IMR-90 (cell line): ENCODE results near the gene CD101. TPM values are rescaled to one million over a fixed set of nuclear protein-coding genes. Genes with fewer than 3 reads are reported as not detected.

Experiments used
- ATAC-seq: fragments of 200-7000 bp; cut with Tn5 transposase; 2 replicates; pipeline ENCODE4 v1.9.1; 2020; ENCODE audit warnings: low read depth, mild to moderate bottlenecking, moderate library complexity
- BruUV-seq: library from RNA; stranded (reverse); fragments of 400-500 nt; replicated peaks from 2 replicates; lab custom pipeline; 2021; lab: Mats Ljungman, UMichigan
- CTCF ChIA-PET: fragments of 300-600 bp; formaldehyde crosslinking; extraction: SDS; loops from one replicate; lab custom pipeline; 2021; ENCODE audit warnings: antibody characterized with exemption; lab: Yijun Ruan, JAX
- POLR2A ChIA-PET: fragments of 300-600 bp; sonication (Branson Sonifier 250); formaldehyde crosslinking; loops from one replicate; lab custom pipeline; 2022; ENCODE audit warnings: antibody characterized with exemption; ENCODE audit not compliant: unreplicated experiment; lab: Charles Lee
- DNase-seq: peaks from one replicate; pipeline ENCODE4 v3.0.0; 2013
- H2AFZ ChIP-seq: replicated peaks from 2 replicates; pipeline ENCODE3; 2013; ENCODE audit warnings: low read length, mild to moderate bottlenecking; ENCODE audit not compliant: poor library complexity
- H2AK5ac ChIP-seq: 2 replicates; pipeline ENCODE4 v1.6.1; 2013; ENCODE audit warnings: low read depth, low read length, inconsistent platforms
- H2AK9ac ChIP-seq: replicated peaks from 2 replicates; pipeline ENCODE3; 2013; ENCODE audit warnings: mild to moderate bottlenecking, low read depth, low read length, moderate library complexity; ENCODE audit not compliant: poor library complexity
- H2BK120ac ChIP-seq: 2 replicates; pipeline ENCODE4 v1.6.1; 2013; ENCODE audit warnings: low read depth, low read length, inconsistent platforms
- H2BK15ac ChIP-seq: 3 replicates; pipeline ENCODE4 v1.6.1; 2013; ENCODE audit warnings: low read depth, low read length, inconsistent platforms
- H2BK20ac ChIP-seq: 2 replicates; pipeline ENCODE4 v1.6.1; 2013; ENCODE audit warnings: low read depth, mild to moderate bottlenecking, inconsistent platforms, low read length, moderate library complexity
- H2BK5ac ChIP-seq: 2 replicates; pipeline ENCODE4 v1.6.1; 2013; ENCODE audit warnings: mild to moderate bottlenecking, low read depth, low read length, inconsistent platforms; ENCODE audit not compliant: poor library complexity, severe bottlenecking
- H3K14ac ChIP-seq: replicated peaks from 2 replicates; pipeline ENCODE4 v1.6.1; 2013; ENCODE audit warnings: low read depth, low read length, inconsistent platforms
- H3K18ac ChIP-seq: 2 replicates; pipeline ENCODE4 v1.6.1; 2013; ENCODE audit warnings: low read depth, low read length, control low read depth
- H3K23ac ChIP-seq: 2 replicates; pipeline ENCODE4 v1.6.1; 2013; ENCODE audit warnings: low read depth, low read length, inconsistent platforms
- H3K27ac ChIP-seq: 2 replicates; pipeline ENCODE4 v1.5.1; 2013; ENCODE audit warnings: mild to moderate bottlenecking, control low read depth, low read length; ENCODE audit not compliant: insufficient read depth
- H3K27me3 ChIP-seq: 2 replicates; pipeline ENCODE4 v1.6.1; 2013; ENCODE audit warnings: low read length; ENCODE audit not compliant: control insufficient read depth, insufficient read depth
- H3K36me3 ChIP-seq: 2 replicates; pipeline ENCODE4 v1.6.1; 2013; ENCODE audit warnings: low read length, mixed read lengths; ENCODE audit not compliant: control insufficient read depth, insufficient read depth
- H3K4ac ChIP-seq: 2 replicates; pipeline ENCODE4 v1.6.1; 2013; ENCODE audit warnings: low read depth, low read length, inconsistent platforms
- H3K4me1 ChIP-seq: 2 replicates; pipeline ENCODE4 v1.6.1; 2013; ENCODE audit warnings: low read length, mixed read lengths; ENCODE audit not compliant: control insufficient read depth, insufficient read depth
- H3K4me2 ChIP-seq: 2 replicates; pipeline ENCODE4 v1.6.1; 2013; ENCODE audit warnings: low read depth, mild to moderate bottlenecking, control low read depth, low read length, moderate library complexity
- H3K4me3 ChIP-seq: 2 replicates; pipeline ENCODE4 v1.5.1; 2013; ENCODE audit warnings: low read depth, mild to moderate bottlenecking, control low read depth, low read length, moderate library complexity; ENCODE audit not compliant: insufficient read depth
- H3K56ac ChIP-seq: 2 replicates; pipeline ENCODE4 v1.6.1; 2013; ENCODE audit warnings: low read length, inconsistent platforms; ENCODE audit not compliant: insufficient read depth; ENCODE audit errors: extremely low read depth
- H3K79me1 ChIP-seq, 2 experiments: 2 replicates each; pipeline ENCODE4 v1.6.1; 2013; ENCODE audit warnings: low read length in 2 of 2, inconsistent platforms in 1 of 2, low read depth in 1 of 2
- H3K9ac ChIP-seq: 2 replicates; pipeline ENCODE4 v1.6.1; 2013; ENCODE audit warnings: low read depth, low read length, control low read depth
- H3K9me1 ChIP-seq: 2 replicates; pipeline ENCODE4 v1.6.1; 2013; ENCODE audit warnings: low read length, inconsistent platforms; ENCODE audit not compliant: insufficient read depth
- H3K9me3 ChIP-seq: 2 replicates; pipeline ENCODE4 v1.6.1; 2013; ENCODE audit warnings: low read length; ENCODE audit not compliant: control insufficient read depth, insufficient read depth
- H4K20me1 ChIP-seq: 2 replicates; pipeline ENCODE4 v1.6.1; 2013; ENCODE audit warnings: low read length, inconsistent platforms; ENCODE audit not compliant: insufficient read depth
- H4K5ac ChIP-seq: 2 replicates; pipeline ENCODE4 v1.6.1; 2013; ENCODE audit warnings: mild to moderate bottlenecking, low read depth, low read length, control low read depth
- H4K8ac ChIP-seq, 2 experiments: 2 replicates each; pipeline ENCODE4 v1.6.1; 2013; ENCODE audit warnings: low read depth in 2 of 2, low read length in 2 of 2, control low read depth in 1 of 2, inconsistent platforms in 1 of 2
- H4K91ac ChIP-seq: 2 replicates; pipeline ENCODE4 v1.6.1; 2013; ENCODE audit warnings: low read depth, low read length, inconsistent platforms; ENCODE audit not compliant: insufficient read depth
- BHLHE40 ChIP-seq: fragments of 150-350 bp; IDR thresholded peaks from 2 replicates; pipeline ENCODE4 v1.6.1; 2016; ENCODE audit warnings: mild to moderate bottlenecking, low read depth, low read length
- CEBPB ChIP-seq: IDR thresholded peaks from 2 replicates; pipeline ENCODE4 v1.6.1; 2012; ENCODE audit warnings: low read depth, low read length, improper control_type of control experiment
- CHD1 ChIP-seq: IDR thresholded peaks from 2 replicates; pipeline ENCODE4 v1.6.1; 2012; ENCODE audit warnings: low read depth, low read length, improper control_type of control experiment
- FOS ChIP-seq: fragments of 150-350 bp; IDR thresholded peaks from 2 replicates; pipeline ENCODE4 v1.6.1; 2016; ENCODE audit warnings: low read depth, low read length
- MAFK ChIP-seq: IDR thresholded peaks from 2 replicates; pipeline ENCODE4 v1.6.1; 2012; ENCODE audit warnings: low read depth, low read length, improper control_type of control experiment
- MAZ ChIP-seq: IDR thresholded peaks from 2 replicates; pipeline ENCODE4 v1.6.1; 2012; ENCODE audit warnings: low read depth, mild to moderate bottlenecking, low read length, improper control_type of control experiment, moderate library complexity, borderline replicate concordance
- MXI1 ChIP-seq: IDR thresholded peaks from 2 replicates; pipeline ENCODE4 v1.6.1; 2012; ENCODE audit warnings: low read depth, mild to moderate bottlenecking, low read length, moderate library complexity, borderline replicate concordance
- NFE2L2 ChIP-seq: fragments of 150-350 bp; IDR thresholded peaks from 2 replicates; pipeline ENCODE4 v1.6.1; 2016; ENCODE audit warnings: low read depth, mild to moderate bottlenecking, low read length
- POLR2A ChIP-seq: IDR thresholded peaks from 2 replicates; pipeline ENCODE4 v1.6.1; 2012; ENCODE audit warnings: mild to moderate bottlenecking, low read depth, low read length
- RAD21 ChIP-seq: IDR thresholded peaks from 2 replicates; pipeline ENCODE4 v1.6.1; 2012; ENCODE audit warnings: low read length, improper control_type of control experiment
- RCOR1 ChIP-seq: IDR thresholded peaks from 2 replicates; pipeline ENCODE4 v1.6.1; 2012; ENCODE audit warnings: mild to moderate bottlenecking, low read length, improper control_type of control experiment; ENCODE audit not compliant: insufficient replicate concordance
- RFX5 ChIP-seq: IDR thresholded peaks from 2 replicates; pipeline ENCODE4 v1.8.0; 2012; ENCODE audit warnings: low read depth, mild to moderate bottlenecking, low read length, moderate library complexity
- SMC3 ChIP-seq: fragments of 150-350 bp; IDR thresholded peaks from 2 replicates; pipeline ENCODE4 v1.6.1; 2016; ENCODE audit warnings: low read depth, mild to moderate bottlenecking, antibody characterized with exemption, low read length, moderate library complexity
- WGBS, 2 experiments: methylation state at CpG; one replicate each; pipeline versions ENCODE4 v1.1.5 to v1.1.7; 2013; ENCODE audit warnings: missing lambda C conversion rate in 2 of 2; ENCODE audit not compliant: insufficient read length in 1 of 2; ENCODE audit errors: extremely low coverage in 2 of 2; 5-methylcytosine and 5-hydroxymethylcytosine counted together
- dilution Hi-C: fragments of 300-500 bp; cut with HindIII; formaldehyde crosslinking; loops from one replicate; pipeline ENCODE4 v1.14.3; 2018; ENCODE audit warnings: low sequenced_read_pairs; ENCODE audit not compliant: unreplicated experiment
- in situ Hi-C: fragments of 300-500 bp; cut with MboI; formaldehyde crosslinking; loops from 3 replicates; pipeline ENCODE4 v1.14.3; 2019; ENCODE audit warnings: low sequenced_read_pairs, inconsistent platforms, mixed read lengths
- intact Hi-C: fragments of 100-400 bp; cut with micrococcal nuclease; formaldehyde crosslinking; loops from 2 replicates; pipeline ENCODE4 v1.10.0; 2022
- polyA plus RNA-seq, 3 experiments: library from polyadenylated mRNA; depleted of rRNA; stranded (reverse); fragments of >200 nt; gene quantifications; 2 replicates each; pipeline ENCODE4 v1.2.3, GENCODE V29; 2012; ENCODE audit warnings: low replicate concordance in 1 of 3
- total RNA-seq: library from RNA; depleted of rRNA; stranded (reverse); fragments of >200 nt; gene quantifications from 2 replicates; pipeline ENCODE4 v1.2.3, GENCODE V29; 2012
- TF ChIP-seq, protein P1 (sequence below): fragments of 150-350 bp; IDR thresholded peaks from 2 replicates; pipeline ENCODE4 v1.6.1; 2016; ENCODE audit warnings: low read depth, mild to moderate bottlenecking, low read length, moderate library complexity, borderline replicate concordance
- TF ChIP-seq, protein P2 (sequence below): conservative IDR thresholded peaks from 2 replicates; pipeline ENCODE4 v1.5.1; 2012; ENCODE audit warnings: mild to moderate bottlenecking, low read depth, low read length, improper control_type of control experiment
- TF ChIP-seq, protein P3 (sequence below): fragments of 150-350 bp; IDR thresholded peaks from 2 replicates; pipeline ENCODE4 v1.6.1; 2017; ENCODE audit warnings: mild to moderate bottlenecking, antibody characterized with exemption, low read length, low read depth

CD101 gene
- total and polyA plus RNA-seq, 2 of the 4 experiments (the other 2 are of a cell fraction): not detected

DNA sequence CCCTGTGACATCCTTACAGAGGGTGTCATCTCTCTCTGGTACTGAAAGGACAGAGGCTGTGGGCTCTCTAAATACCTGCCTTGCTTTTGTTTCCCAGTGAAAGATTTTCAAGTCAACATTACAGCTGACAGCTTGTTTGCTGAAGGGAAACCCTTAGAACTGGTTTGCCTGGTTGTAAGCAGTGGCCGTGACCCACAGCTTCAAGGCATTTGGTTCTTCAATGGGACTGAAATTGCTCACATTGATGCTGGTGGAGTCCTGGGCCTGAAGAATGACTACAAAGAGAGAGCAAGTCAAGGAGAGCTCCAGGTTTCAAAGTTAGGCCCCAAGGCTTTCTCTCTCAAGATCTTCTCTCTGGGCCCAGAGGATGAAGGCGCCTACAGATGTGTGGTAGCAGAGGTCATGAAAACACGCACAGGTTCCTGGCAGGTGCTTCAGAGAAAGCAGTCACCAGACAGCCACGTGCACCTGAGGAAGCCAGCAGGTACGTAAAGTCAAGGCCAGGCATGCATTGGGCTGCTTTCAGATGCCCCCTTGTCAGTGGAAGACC lies 11.8 kb downstream of the CD101 start:
- in situ Hi-C loops: no loop called here
- no peak overlapping the region for H3K14ac ChIP-seq
- no peaks in the 10 kb centered on the region for H3K4me1 ChIP-seq
- H3K27ac ChIP-seq: no peak overlapping the region
- no peaks in the 10 kb centered on the region for H3K79me1 ChIP-seq
- H3K4ac ChIP-seq: no peak overlapping the region
- no peak overlapping the region for H3K9ac ChIP-seq
- H2BK20ac ChIP-seq: no peak overlapping the region
- H3K9me3 ChIP-seq: no peaks in the 10 kb centered on the region
- no peak overlapping the region for H2AFZ ChIP-seq
- no peak for TF ChIP-seq NFE2L2
- TF ChIP-seq MXI1: no peak
- no peak for TF ChIP-seq FOS
- no peak for TF ChIP-seq BHLHE40
- TF ChIP-seq, protein P1, sequence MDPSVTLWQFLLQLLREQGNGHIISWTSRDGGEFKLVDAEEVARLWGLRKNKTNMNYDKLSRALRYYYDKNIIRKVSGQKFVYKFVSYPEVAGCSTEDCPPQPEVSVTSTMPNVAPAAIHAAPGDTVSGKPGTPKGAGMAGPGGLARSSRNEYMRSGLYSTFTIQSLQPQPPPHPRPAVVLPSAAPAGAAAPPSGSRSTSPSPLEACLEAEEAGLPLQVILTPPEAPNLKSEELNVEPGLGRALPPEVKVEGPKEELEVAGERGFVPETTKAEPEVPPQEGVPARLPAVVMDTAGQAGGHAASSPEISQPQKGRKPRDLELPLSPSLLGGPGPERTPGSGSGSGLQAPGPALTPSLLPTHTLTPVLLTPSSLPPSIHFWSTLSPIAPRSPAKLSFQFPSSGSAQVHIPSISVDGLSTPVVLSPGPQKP: no peak
- no peak for TF ChIP-seq RFX5
- no peak for TF ChIP-seq CEBPB
- TF ChIP-seq MAZ: no peak
- TF ChIP-seq SMC3: no peak
- TF ChIP-seq RAD21: no peak
- no peak for TF ChIP-seq CHD1
- no peak for TF ChIP-seq RCOR1
- TF ChIP-seq POLR2A: no peak
- TF ChIP-seq, protein P2, sequence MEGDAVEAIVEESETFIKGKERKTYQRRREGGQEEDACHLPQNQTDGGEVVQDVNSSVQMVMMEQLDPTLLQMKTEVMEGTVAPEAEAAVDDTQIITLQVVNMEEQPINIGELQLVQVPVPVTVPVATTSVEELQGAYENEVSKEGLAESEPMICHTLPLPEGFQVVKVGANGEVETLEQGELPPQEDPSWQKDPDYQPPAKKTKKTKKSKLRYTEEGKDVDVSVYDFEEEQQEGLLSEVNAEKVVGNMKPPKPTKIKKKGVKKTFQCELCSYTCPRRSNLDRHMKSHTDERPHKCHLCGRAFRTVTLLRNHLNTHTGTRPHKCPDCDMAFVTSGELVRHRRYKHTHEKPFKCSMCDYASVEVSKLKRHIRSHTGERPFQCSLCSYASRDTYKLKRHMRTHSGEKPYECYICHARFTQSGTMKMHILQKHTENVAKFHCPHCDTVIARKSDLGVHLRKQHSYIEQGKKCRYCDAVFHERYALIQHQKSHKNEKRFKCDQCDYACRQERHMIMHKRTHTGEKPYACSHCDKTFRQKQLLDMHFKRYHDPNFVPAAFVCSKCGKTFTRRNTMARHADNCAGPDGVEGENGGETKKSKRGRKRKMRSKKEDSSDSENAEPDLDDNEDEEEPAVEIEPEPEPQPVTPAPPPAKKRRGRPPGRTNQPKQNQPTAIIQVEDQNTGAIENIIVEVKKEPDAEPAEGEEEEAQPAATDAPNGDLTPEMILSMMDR: no peak
- TF ChIP-seq, protein P3, sequence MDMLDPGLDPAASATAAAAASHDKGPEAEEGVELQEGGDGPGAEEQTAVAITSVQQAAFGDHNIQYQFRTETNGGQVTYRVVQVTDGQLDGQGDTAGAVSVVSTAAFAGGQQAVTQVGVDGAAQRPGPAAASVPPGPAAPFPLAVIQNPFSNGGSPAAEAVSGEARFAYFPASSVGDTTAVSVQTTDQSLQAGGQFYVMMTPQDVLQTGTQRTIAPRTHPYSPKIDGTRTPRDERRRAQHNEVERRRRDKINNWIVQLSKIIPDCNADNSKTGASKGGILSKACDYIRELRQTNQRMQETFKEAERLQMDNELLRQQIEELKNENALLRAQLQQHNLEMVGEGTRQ: no peak
- TF ChIP-seq MAFK: no peak
- H4K20me1 ChIP-seq: no peaks in the 10 kb centered on the region
- no peaks in the 10 kb centered on the region for H3K27me3 ChIP-seq
- H4K8ac ChIP-seq: no peak overlapping the region
- WGBS, 2 experiments: 36% methylated on average over 3 of the region's 5 CpGs; no CpG with 5 or more reads in 1 of the 2 experiments
- no peak overlapping the region for H2BK120ac ChIP-seq
- H3K4me2 ChIP-seq: no peak overlapping the region
- H2BK5ac ChIP-seq: no peak overlapping the region
- H4K91ac ChIP-seq: no peak overlapping the region
- H2AK5ac ChIP-seq: no peak overlapping the region
- no peak overlapping the region for H2AK9ac ChIP-seq
- CTCF ChIA-PET: no interaction called here
- no peak overlapping the region for H3K18ac ChIP-seq
- ATAC-seq (no peak), DNase-seq (no peak)
- intact Hi-C loops: no loop called here
- H3K4me3 ChIP-seq: no peak overlapping the region
- no peak overlapping the region for H2BK15ac ChIP-seq
- no peak overlapping the region for H4K5ac ChIP-seq
- dilution Hi-C loops: no loop called here
- POLR2A ChIA-PET: no interaction called here
- no peaks in the 10 kb centered on the region for H3K36me3 ChIP-seq
- no peaks in the 10 kb centered on the region for H3K9me1 ChIP-seq
- H3K23ac ChIP-seq: no peak overlapping the region
- no TSS peak for BruUV-seq
- no peak overlapping the region for H3K56ac ChIP-seq
